ENCODE data around the gene CHRM5. TPM values are rescaled to one million over a fixed set of nuclear protein-coding genes. Genes with fewer than 3 reads are reported as not detected.

The CHRM5 gene, protein sequence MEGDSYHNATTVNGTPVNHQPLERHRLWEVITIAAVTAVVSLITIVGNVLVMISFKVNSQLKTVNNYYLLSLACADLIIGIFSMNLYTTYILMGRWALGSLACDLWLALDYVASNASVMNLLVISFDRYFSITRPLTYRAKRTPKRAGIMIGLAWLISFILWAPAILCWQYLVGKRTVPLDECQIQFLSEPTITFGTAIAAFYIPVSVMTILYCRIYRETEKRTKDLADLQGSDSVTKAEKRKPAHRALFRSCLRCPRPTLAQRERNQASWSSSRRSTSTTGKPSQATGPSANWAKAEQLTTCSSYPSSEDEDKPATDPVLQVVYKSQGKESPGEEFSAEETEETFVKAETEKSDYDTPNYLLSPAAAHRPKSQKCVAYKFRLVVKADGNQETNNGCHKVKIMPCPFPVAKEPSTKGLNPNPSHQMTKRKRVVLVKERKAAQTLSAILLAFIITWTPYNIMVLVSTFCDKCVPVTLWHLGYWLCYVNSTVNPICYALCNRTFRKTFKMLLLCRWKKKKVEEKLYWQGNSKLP
- not detected in 2 replicates for total RNA-seq (2014; rRNA removed; shearing (Covaris generic); ENCODE audit: low replicate concordance)

DNA sequence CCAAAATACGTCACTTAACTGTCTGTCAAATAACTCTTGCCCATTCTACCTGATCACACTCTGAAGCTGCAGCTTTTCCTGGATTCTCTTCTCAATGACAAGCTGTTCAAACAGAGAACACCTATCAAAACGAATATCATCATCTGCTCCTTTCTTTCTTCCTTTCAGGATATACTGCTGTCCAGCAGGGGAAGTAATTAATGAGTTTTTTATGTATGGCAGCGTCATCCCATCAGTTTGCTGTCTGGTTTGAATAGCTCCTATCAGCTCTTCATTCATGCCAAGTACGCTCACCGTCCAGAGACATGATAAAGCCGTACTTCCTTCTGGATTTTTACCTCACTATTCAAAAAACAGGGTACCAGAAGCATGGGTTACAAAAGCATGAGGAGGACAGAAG lies at the start of gene CHRM5:
TSS of gene CHRM5 (plus strand) at position 274 of the 400 bp plus-strand sequence. CDS start 94,221 bp downstream, outside the sequence.
- Histone ChIP-seq H3K4me2 (ENCODE audit: low read depth, low read length, poor library complexity, severe bottlenecking) (no peak within 1 kb of the TSS), H3K36me3 (ENCODE audit: insufficient read depth, low read length) (no peaks in the 10 kb centered on the region), H3K9me3 (ENCODE audit: low read length) (no peaks in the 10 kb centered on the region), H3K4me1 (ENCODE audit: low read length) (no peaks in the 10 kb centered on the region), H3K4me3 (ENCODE audit: low read length) (no peak within 1 kb of the TSS), H3K9ac (ENCODE audit: low read length) (no peak within 1 kb of the TSS), H4K20me1 (ENCODE audit: insufficient read depth, low read depth, low read length) (peaks cover 36% of the 10 kb centered on the region), H3K9me2 (replicated peaks; ENCODE audit: insufficient read depth, low read length) (no peaks in the 10 kb centered on the region), H3K79me2 (ENCODE audit: low read length) (no peaks in the 10 kb centered on the region), H3K27me3 (ENCODE audit: low read length) (no peaks in the 10 kb centered on the region), H2AFZ (ENCODE audit: low read length) (no peak within 1 kb of the TSS), H3K27ac (ENCODE audit: low read length) (no peak within 1 kb of the TSS)
- no peak for DNase-seq

DNA sequence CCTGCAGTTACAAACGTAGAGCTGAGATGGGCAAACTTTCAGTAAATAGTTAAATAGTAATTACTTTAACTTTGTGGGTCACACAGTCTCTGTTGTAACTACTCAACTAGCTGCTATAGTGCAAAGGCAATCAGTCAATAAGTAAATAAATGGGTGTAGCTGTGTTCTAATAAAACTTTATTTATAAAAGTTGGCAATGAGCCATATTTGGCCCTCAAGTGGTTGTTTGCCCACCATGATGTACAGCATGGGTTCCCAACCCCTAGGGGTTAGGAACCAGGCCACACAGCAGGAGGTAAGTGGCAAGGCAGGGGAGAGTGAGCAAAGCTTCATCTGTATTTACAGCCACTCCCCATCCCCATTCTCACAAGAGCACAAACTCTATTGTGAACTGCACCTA lies 44.9 kb upstream of the CHRM5 start:
- Histone ChIP-seq H3K27me3 (ENCODE audit: low read length) (no peaks in the 10 kb centered on the region), H3K36me3 (ENCODE audit: insufficient read depth, low read length) (no peaks in the 10 kb centered on the region), H3K9ac (ENCODE audit: low read length) (no peak overlapping the region), H3K9me3 (ENCODE audit: low read length) (no peaks in the 10 kb centered on the region), H3K4me1 (ENCODE audit: low read length) (peaks cover 5% of the 10 kb centered on the region; the same call in 1 of the 2 replicates), H4K20me1 (ENCODE audit: insufficient read depth, low read depth, low read length) (peaks cover 22% of the 10 kb centered on the region), H3K79me2 (ENCODE audit: low read length) (no peaks in the 10 kb centered on the region), H3K27ac (ENCODE audit: low read length) (no peak overlapping the region), H2AFZ (ENCODE audit: low read length) (no peak overlapping the region), H3K9me2 (replicated peaks; ENCODE audit: insufficient read depth, low read length) (no peaks in the 10 kb centered on the region), H3K4me2 (ENCODE audit: low read depth, low read length, poor library complexity, severe bottlenecking) (no peak overlapping the region), H3K4me3 (ENCODE audit: low read length) (no peak overlapping the region)
- DNase-seq: no peak

DNA sequence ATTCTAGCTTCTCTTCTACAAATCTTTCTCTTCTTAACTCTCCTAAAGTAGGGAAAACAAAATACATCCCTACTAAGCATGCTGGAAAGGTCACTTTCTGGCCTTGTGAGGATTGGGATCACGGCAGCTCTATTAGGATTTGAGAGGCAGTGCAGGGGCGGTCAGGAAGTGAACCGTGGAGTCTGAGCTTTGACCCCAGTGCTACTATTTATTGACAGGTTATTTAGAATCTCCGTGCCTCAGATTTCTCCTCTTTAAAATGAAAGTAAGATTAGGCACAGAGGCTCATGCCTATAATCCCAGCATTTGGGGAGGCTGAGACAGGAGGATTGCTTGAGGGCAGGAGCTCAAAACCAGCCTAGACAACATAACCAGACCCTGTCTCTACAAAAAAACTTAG lies 42.0 kb upstream of the CHRM5 start:
- no peaks in the 10 kb centered on the region for H3K36me3 ChIP-seq (ENCODE audit: insufficient read depth, low read length)
- H2AFZ ChIP-seq (ENCODE audit: low read length): no peak overlapping the region
- H3K9ac ChIP-seq (ENCODE audit: low read length): no peak overlapping the region

DNA sequence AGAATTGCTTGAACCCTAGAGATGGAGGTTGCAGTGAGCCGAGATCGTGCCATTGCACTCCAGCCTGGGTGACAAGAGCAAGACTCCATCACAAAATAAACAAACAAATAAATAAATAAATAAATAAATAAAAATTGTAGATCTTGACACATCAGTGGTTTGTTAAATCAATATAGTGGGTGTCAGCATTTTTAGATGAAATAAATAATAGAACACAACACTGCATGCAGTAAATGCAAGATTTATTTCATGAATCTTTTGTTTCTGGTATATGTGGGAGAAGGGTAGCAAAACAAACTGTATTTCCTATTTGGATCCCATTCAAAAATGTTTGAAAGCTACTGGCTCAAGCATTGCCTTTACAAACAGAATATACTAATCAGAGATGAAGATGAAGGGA lies 35.6 kb upstream of the CHRM5 start:
- Histone ChIP-seq H3K36me3 (ENCODE audit: insufficient read depth, low read length) (no peaks in the 10 kb centered on the region), H3K4me2 (ENCODE audit: low read depth, low read length, poor library complexity, severe bottlenecking) (no peak overlapping the region), H4K20me1 (ENCODE audit: insufficient read depth, low read depth, low read length) (peaks cover 17% of the 10 kb centered on the region), H3K9me2 (replicated peaks; ENCODE audit: insufficient read depth, low read length) (no peaks in the 10 kb centered on the region), H3K27ac (ENCODE audit: low read length) (no peak overlapping the region), H3K27me3 (ENCODE audit: low read length) (no peaks in the 10 kb centered on the region), H3K9me3 (ENCODE audit: low read length) (no peaks in the 10 kb centered on the region), H3K4me1 (ENCODE audit: low read length) (no peaks in the 10 kb centered on the region), H3K79me2 (ENCODE audit: low read length) (no peaks in the 10 kb centered on the region), H3K4me3 (ENCODE audit: low read length) (no peak overlapping the region), H3K9ac (ENCODE audit: low read length) (no peak overlapping the region), H2AFZ (ENCODE audit: low read length) (no peak overlapping the region)
- DNase-seq: no peak

More for the DNA sequence above, 42.0 kb upstream of the CHRM5 start:
- Histone ChIP-seq H3K27ac (ENCODE audit: low read length) (no peak overlapping the region), H3K4me3 (ENCODE audit: low read length) (no peak overlapping the region), H3K79me2 (ENCODE audit: low read length) (no peaks in the 10 kb centered on the region), H4K20me1 (ENCODE audit: insufficient read depth, low read depth, low read length) (peaks cover 12% of the 10 kb centered on the region; the same call in 1 of the 2 replicates), H3K27me3 (ENCODE audit: low read length) (no peaks in the 10 kb centered on the region), H3K9me2 (replicated peaks; ENCODE audit: insufficient read depth, low read length) (no peaks in the 10 kb centered on the region), H3K4me1 (ENCODE audit: low read length) (peaks cover 5% of the 10 kb centered on the region; the same call in 1 of the 2 replicates), H3K9me3 (ENCODE audit: low read length) (no peaks in the 10 kb centered on the region), H3K4me2 (ENCODE audit: low read depth, low read length, poor library complexity, severe bottlenecking) (no peak overlapping the region)
- no peak for DNase-seq

DNA sequence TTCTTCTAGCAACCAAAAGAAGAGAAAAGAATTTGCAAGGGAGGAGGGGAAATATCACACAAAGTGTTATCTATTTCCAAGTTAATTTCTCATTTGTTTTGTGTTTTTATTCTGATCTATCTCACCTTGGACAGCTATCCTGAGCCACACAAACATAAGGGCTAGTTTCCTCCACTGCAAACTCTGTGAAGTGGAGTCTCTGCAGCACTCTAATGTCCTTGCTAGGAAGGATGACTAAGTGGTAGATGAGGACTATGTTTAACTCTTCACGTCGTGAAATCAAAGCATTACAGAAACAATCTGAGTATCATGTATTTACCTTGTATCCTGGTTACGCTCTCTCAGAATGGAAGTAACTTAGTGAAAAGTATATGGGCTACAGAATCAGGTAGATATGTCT lies 33.9 kb upstream of the CHRM5 start:
- Histone ChIP-seq H2AFZ (ENCODE audit: low read length) (no peak overlapping the region), H3K4me3 (ENCODE audit: low read length) (no peak overlapping the region), H3K27ac (ENCODE audit: low read length) (no peak overlapping the region), H4K20me1 (ENCODE audit: insufficient read depth, low read depth, low read length) (peaks cover 17% of the 10 kb centered on the region), H3K27me3 (ENCODE audit: low read length) (no peaks in the 10 kb centered on the region), H3K36me3 (ENCODE audit: insufficient read depth, low read length) (no peaks in the 10 kb centered on the region), H3K79me2 (ENCODE audit: low read length) (no peaks in the 10 kb centered on the region), H3K4me1 (ENCODE audit: low read length) (no peaks in the 10 kb centered on the region), H3K9me2 (replicated peaks; ENCODE audit: insufficient read depth, low read length) (no peaks in the 10 kb centered on the region), H3K9me3 (ENCODE audit: low read length) (no peaks in the 10 kb centered on the region), H3K4me2 (ENCODE audit: low read depth, low read length, poor library complexity, severe bottlenecking) (no peak overlapping the region), H3K9ac (ENCODE audit: low read length) (no peak overlapping the region)
- DNase-seq: no peak

DNA sequence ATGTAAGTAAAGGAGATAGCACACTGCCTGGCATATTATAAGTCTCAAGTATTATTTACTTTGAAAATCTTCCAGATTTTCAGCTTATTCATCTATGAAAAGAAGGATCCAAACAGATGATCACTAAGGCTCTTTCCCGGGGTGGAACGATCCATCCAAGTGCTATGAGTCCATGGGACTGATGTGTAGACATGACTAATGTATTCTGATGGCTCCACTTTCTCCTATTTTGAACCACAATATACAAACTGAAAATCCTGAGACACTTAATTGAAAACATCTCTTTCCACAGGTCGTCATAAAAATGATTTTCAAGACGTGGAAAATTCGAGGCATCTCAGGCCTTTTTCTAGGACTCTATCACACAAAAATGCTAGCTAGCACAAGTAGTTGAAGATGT lies 33.4 kb upstream of the CHRM5 start:
- Histone ChIP-seq H3K9me3 (ENCODE audit: low read length) (no peaks in the 10 kb centered on the region), H3K4me1 (ENCODE audit: low read length) (no peaks in the 10 kb centered on the region), H3K4me3 (ENCODE audit: low read length) (no peak overlapping the region)

DNA sequence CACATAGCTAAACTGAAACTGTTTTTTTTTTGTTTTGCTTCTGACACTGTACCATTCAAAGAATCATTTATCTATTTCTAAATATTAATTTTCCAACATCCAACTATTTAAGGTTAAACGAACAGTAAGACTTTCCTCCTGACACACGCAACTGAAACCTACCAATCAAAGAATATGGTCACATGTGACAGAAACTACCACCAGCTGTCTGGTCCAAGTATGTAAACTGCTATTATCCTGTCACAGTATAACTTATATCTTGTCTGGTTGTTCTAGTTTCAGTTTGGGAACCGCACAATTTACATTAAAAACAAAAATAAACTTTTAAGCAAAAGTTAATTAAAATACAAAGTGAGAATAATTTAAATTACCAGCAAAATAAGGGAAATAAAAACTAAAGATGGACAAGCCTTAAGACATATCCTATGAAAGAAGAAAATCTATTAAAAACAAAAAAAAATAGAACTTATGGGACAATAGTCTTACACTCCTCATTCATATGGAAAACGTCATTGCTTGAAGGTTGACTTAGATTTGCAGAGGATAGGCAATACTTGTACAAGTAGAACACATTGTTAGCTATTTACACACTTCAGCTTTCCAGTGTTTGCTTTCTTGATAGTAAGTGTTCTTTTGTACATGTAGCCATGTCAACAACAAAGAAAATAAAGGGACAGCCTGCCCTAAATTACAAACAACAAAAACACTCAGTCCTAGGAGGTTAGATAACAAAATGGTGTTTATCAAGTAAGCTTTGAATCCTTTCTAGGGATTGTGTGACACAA lies 26.8 kb upstream of the CHRM5 start:
- H3K4me3 ChIP-seq (ENCODE audit: low read length): no peak overlapping the region
- DNase-seq: peak; percentile 34
- H2AFZ ChIP-seq (ENCODE audit: low read length): no peak overlapping the region
- no peak overlapping the region for H3K9ac ChIP-seq (ENCODE audit: low read length)
- H4K20me1 ChIP-seq (ENCODE audit: insufficient read depth, low read depth, low read length): peaks cover 8% of the 10 kb centered on the region; the same call in 1 of the 2 replicates
- no peaks in the 10 kb centered on the region for H3K9me2 ChIP-seq (replicated peaks; ENCODE audit: insufficient read depth, low read length)
- H3K27me3 ChIP-seq (ENCODE audit: low read length): no peaks in the 10 kb centered on the region
- H3K79me2 ChIP-seq (ENCODE audit: low read length): no peaks in the 10 kb centered on the region
- no peaks in the 10 kb centered on the region for H3K4me1 ChIP-seq (ENCODE audit: low read length)
- no peak overlapping the region for H3K27ac ChIP-seq (ENCODE audit: low read length)
- H3K36me3 ChIP-seq (ENCODE audit: insufficient read depth, low read length): no peaks in the 10 kb centered on the region
- no peak overlapping the region for H3K4me2 ChIP-seq (ENCODE audit: low read depth, low read length, poor library complexity, severe bottlenecking)
- no peaks in the 10 kb centered on the region for H3K9me3 ChIP-seq (ENCODE audit: low read length)

More for the DNA sequence above, 33.4 kb upstream of the CHRM5 start:
- H2AFZ ChIP-seq (ENCODE audit: low read length): no peak overlapping the region
- no peak overlapping the region for H3K27ac ChIP-seq (ENCODE audit: low read length)
- peaks cover 15% of the 10 kb centered on the region for H4K20me1 ChIP-seq (ENCODE audit: insufficient read depth, low read depth, low read length)
- no peaks in the 10 kb centered on the region for H3K36me3 ChIP-seq (ENCODE audit: insufficient read depth, low read length)
- no peaks in the 10 kb centered on the region for H3K79me2 ChIP-seq (ENCODE audit: low read length)
- no peaks in the 10 kb centered on the region for H3K9me2 ChIP-seq (replicated peaks; ENCODE audit: insufficient read depth, low read length)
- no peak overlapping the region for H3K9ac ChIP-seq (ENCODE audit: low read length)
- H3K27me3 ChIP-seq (ENCODE audit: low read length): no peaks in the 10 kb centered on the region
- no peak for DNase-seq
- no peak overlapping the region for H3K4me2 ChIP-seq (ENCODE audit: low read depth, low read length, poor library complexity, severe bottlenecking)

DNA sequence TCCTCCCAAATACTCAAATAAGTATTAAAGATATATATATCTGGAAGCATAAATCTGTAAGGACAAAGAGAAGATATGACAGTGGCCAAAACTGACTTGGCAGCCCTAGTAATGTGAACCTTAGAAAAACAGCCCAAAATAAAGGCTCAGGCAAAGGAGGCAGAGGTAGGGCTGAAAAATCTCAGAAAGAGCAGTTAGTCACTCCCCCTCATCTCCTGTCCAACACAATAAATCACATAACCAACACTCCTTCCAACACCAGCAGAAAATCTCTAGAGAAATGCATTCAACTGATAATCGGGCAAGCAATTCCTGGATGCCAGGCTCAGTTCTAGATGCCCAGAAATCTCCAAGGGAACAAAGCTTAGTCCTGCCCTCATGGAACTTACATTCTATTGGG lies 22.1 kb upstream of the CHRM5 start:
- no peak overlapping the region for H3K4me2 ChIP-seq (ENCODE audit: low read depth, low read length, poor library complexity, severe bottlenecking)
- no peak overlapping the region for H3K27ac ChIP-seq (ENCODE audit: low read length)
- H3K4me1 ChIP-seq (ENCODE audit: low read length): no peaks in the 10 kb centered on the region
- no peak overlapping the region for H3K9ac ChIP-seq (ENCODE audit: low read length)
- no peak overlapping the region for H3K4me3 ChIP-seq (ENCODE audit: low read length)
- H3K36me3 ChIP-seq (ENCODE audit: insufficient read depth, low read length): no peaks in the 10 kb centered on the region
- H3K79me2 ChIP-seq (ENCODE audit: low read length): no peaks in the 10 kb centered on the region
- no peak for DNase-seq
- H2AFZ ChIP-seq (ENCODE audit: low read length): no peak overlapping the region
- no peaks in the 10 kb centered on the region for H3K9me2 ChIP-seq (replicated peaks; ENCODE audit: insufficient read depth, low read length)
- no peaks in the 10 kb centered on the region for H3K27me3 ChIP-seq (ENCODE audit: low read length)
- peaks cover 13% of the 10 kb centered on the region; the same call in 1 of the 2 replicates for H4K20me1 ChIP-seq (ENCODE audit: insufficient read depth, low read depth, low read length)
- H3K9me3 ChIP-seq (ENCODE audit: low read length): no peaks in the 10 kb centered on the region
